C4-2B (cell line): Measurements from ENCODE around the gene ADM.

Experiments
- H3K27ac ChIP-seq: fragments of 450-650 bp; 2 replicates; pipeline ENCODE4 v1.5.1; 2017
- ZFX ChIP-seq: fragments of 450-650 bp; IDR thresholded peaks from 2 replicates; pipeline ENCODE4 v1.6.1; 2017
- TF ChIP-seq, protein P1 (sequence below): fragments of 450-650 bp; conservative IDR thresholded peaks from 2 replicates; pipeline ENCODE4 v1.5.1; 2017; ENCODE audit warnings: mild to moderate bottlenecking

Gene ADM

GRCh38 chr11:10348650-10349280 is 43.9 kb downstream of the ADM start:
- H3K27ac ChIP-seq = no peak overlapping the region; the same call in 1 of the 2 replicates
- TF ChIP-seq ZFX = no peak
- TF ChIP-seq, protein P1, sequence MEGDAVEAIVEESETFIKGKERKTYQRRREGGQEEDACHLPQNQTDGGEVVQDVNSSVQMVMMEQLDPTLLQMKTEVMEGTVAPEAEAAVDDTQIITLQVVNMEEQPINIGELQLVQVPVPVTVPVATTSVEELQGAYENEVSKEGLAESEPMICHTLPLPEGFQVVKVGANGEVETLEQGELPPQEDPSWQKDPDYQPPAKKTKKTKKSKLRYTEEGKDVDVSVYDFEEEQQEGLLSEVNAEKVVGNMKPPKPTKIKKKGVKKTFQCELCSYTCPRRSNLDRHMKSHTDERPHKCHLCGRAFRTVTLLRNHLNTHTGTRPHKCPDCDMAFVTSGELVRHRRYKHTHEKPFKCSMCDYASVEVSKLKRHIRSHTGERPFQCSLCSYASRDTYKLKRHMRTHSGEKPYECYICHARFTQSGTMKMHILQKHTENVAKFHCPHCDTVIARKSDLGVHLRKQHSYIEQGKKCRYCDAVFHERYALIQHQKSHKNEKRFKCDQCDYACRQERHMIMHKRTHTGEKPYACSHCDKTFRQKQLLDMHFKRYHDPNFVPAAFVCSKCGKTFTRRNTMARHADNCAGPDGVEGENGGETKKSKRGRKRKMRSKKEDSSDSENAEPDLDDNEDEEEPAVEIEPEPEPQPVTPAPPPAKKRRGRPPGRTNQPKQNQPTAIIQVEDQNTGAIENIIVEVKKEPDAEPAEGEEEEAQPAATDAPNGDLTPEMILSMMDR = no peak

- TF ChIP-seq ZFX = no peak
- TF ChIP-seq, protein P1 = no peak
- H3K27ac ChIP-seq = no peak overlapping the region; the same call in 1 of the 2 replicates
Measured at GRCh38 chr11:10349281-10349665, 44.4 kb downstream of the ADM start.

- TF ChIP-seq, protein P1 = no peak
- TF ChIP-seq ZFX = no peak
- no peak overlapping the region for H3K27ac ChIP-seq
Measured at GRCh38 chr11:10349806-10350205, 44.9 kb downstream of the ADM start.

DNA sequence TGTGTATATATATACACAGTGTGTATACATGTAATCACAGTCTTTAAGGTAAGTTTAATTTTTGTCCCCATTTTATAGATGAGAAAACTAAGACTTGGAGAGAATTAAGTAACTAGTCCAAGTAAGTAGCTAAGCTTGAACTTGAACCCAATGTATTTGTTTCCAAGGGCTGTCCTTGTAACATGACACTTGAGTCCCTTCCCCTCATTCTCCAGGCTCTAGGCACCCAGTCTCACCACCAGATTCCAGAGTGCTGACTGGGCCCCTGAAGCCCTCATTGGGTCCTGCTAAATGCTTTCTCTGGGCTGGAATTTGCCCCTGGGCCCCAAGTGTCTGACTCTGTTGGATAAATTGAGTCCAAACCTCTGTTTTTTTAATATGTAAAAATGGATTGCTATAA is 45.5 kb downstream of the ADM start:
- no peak for TF ChIP-seq ZFX
- TF ChIP-seq, protein P1 = no peak
- no peak overlapping the region for H3K27ac ChIP-seq

DNA sequence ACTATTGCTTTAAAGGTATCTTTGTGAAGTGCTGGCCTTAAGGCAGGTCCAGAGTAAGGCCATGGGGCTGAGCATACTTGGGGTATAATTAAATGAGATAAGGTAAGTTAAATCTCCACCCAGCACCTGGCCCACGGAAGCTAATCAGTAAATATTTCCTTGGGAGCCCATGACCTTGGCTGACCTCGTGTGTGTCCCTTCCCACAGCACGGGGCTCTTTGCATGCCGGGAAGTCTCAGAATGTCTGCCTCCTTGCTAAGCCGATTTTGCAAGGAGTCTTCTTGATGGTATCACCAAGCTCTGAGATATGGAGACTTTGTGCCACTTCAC is 46.5 kb downstream of the ADM start:
- no peak overlapping the region for H3K27ac ChIP-seq
- no peak for TF ChIP-seq ZFX
- TF ChIP-seq, protein P1 = no peak

DNA sequence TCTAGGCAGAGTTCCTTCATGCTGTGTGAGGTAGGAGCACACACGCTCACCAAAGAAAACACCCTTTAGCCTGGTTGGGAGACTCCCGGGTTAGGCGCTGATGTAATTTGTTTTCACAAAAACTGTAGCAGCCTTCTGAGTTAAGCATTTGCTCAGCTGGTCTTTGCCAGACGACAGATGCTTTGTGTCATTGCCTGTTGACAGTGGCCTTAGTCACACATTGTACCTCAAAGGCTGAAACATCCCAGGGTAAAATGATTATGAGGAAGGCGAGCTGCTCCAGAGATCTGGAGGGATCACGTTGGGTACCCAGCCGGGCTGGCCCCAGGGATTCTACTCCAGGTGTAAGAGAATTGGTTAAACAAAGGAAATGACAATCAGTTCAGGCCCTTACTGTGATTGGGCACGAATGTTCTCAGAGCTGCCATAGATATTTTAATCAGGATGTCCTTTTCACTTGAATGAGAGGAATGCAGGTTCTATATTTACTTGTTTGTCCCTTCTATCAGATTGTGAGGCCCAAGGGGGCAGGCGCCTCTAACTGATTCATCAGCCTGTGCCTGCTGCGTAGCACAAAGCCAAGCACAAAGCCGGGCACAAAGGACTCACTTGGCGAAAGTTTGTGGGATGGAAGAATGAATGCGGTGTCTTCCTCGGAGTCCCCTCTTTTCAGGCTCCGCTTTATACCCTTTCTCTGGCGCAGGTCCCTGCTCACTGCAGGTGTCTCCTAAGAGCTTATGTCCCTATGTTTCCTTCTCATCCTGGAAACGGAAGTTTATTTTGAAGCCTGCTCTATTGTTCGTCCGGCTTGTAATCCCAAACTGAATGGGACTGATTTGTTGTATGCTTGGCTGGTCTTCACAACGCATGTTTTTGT is 47.1 kb downstream of the ADM start:
- H3K27ac ChIP-seq = no peak overlapping the region
- TF ChIP-seq, protein P1 = no peak
- no peak for TF ChIP-seq ZFX

DNA sequence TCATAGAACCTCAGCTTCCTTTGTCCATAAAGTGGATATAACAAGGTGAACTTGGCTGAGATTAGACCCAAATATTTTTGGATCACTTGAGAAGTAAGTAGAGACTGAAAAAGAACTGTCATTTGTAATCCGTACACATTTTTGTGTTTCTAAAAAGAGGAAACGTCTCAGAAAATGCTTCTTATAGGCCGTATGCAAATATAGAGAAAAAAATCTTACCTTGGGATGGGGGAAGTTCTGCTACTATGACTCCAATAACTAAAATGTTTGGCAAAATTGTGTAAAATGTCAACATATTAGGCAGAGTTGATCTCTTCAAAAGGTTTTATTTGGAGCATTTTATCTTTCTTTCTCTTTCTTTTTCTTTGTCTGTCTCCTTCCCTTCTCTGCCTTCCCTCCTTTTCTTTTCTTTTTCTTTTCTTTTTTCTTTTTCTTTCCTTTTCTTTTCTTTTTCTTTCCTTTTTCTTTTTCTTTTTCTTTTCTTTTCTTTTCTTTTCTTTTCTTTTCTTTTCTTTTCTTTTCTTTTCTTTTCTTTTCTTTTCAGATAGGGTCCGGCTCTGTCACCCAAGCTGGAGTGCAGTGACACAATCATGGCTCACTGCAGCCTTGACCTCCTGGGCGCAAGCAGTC is 48.2 kb downstream of the ADM start:
- TF ChIP-seq, protein P1 = no peak
- TF ChIP-seq ZFX = no peak
- no peak overlapping the region for H3K27ac ChIP-seq
